ENCODE data around the gene CRHBP.

DNA sequence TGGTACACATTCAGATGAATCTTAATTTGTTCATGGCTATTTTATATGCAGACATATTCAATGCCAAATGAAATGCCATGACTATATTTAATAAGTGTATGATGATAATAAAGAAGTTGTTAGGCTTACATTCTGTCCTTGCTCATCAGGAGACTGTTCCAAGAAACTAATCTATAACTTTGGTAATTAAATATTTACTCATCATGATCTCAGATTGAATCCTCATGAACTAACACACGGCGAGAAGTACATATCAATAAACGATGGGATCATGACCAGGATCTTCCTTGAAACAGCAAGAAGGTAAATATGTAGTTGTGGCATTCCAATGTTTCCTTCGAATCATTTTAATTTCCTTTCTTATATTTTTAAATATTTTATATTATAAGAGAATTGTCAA is 64.8 kb downstream of the CRHBP start:
- TF ChIP-seq, protein P1, sequence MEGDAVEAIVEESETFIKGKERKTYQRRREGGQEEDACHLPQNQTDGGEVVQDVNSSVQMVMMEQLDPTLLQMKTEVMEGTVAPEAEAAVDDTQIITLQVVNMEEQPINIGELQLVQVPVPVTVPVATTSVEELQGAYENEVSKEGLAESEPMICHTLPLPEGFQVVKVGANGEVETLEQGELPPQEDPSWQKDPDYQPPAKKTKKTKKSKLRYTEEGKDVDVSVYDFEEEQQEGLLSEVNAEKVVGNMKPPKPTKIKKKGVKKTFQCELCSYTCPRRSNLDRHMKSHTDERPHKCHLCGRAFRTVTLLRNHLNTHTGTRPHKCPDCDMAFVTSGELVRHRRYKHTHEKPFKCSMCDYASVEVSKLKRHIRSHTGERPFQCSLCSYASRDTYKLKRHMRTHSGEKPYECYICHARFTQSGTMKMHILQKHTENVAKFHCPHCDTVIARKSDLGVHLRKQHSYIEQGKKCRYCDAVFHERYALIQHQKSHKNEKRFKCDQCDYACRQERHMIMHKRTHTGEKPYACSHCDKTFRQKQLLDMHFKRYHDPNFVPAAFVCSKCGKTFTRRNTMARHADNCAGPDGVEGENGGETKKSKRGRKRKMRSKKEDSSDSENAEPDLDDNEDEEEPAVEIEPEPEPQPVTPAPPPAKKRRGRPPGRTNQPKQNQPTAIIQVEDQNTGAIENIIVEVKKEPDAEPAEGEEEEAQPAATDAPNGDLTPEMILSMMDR (IDR thresholded peaks at IDR 0.05) = no peak
- no peak for TF ChIP-seq POLR2A (IDR thresholded peaks at IDR 0.05)

Data from body of pancreas (tissue), 4 donors.